GM19395 (cell line): ENCODE results near the gene LMBR1L.
"Not testable (repeated sequence)": the region's sequence is repeated elsewhere in the genome, so short reads cannot be mapped to it uniquely, and the experiment has no call there.

ENCODE experiments used
- ATAC-seq: cut with Tn5 transposase; IDR thresholded peaks from one replicate; pipeline ENCODE4 v1.9.1; 2021; ENCODE audit warnings: mild to moderate bottlenecking, moderate library complexity; ENCODE audit not compliant: unreplicated experiment

The LMBR1L gene

GRCh38 chr12:49088150-49088931 lies 22.3 kb downstream of the LMBR1L start:
- peak; percentile 87 for ATAC-seq

GRCh38 chr12:49086116-49086515 lies 24.5 kb downstream of the LMBR1L start:
- no peak for ATAC-seq

GRCh38 chr12:49084438-49084837 lies 26.2 kb downstream of the LMBR1L start:
- no peak for ATAC-seq

GRCh38 chr12:49079793-49080192 lies 30.9 kb downstream of the LMBR1L start:
- ATAC-seq, result no peak

GRCh38 chr12:49070971-49071370 lies 39.7 kb downstream of the LMBR1L start:
- no peak for ATAC-seq

- peak; percentile 97 for ATAC-seq
Measured at GRCh38 chr12:49069507-49070346, 40.9 kb downstream of the LMBR1L start, which contains the start of gene RHEBL1. RHEBL1 (minus strand) TSS chr12:49069979; CDS start chr12:49069785, 194 bp downstream.

DNA sequence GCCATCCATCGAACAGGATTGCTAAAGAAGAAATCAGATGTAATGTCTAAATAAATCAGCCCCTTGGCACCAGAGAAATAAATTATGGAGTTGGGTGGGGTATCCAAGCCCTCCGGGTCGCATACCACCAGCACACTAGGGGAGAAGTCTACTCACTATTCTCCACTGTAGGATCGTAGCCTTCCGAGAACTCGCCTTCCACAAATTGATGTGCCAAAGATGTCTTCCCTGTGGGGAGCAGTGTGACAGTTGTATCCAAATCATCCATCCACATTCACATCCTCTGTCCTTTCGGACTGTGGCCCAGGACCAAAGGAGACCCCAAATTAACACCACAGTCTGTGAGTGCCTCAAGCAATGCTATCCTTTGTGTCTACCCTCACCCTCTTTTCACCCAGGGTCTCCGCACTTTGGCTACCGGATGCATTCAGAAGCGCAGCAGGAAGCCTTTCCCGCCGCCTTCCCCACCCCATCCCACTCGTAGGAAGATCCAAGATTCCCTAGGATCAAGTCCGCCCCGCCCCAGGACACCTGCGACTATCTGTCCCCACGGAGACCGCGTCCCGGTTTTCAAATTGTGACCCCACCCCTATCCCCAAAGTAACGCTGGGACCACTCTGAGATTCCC lies 41.7 kb downstream of the LMBR1L start:
- no peak for ATAC-seq

DNA sequence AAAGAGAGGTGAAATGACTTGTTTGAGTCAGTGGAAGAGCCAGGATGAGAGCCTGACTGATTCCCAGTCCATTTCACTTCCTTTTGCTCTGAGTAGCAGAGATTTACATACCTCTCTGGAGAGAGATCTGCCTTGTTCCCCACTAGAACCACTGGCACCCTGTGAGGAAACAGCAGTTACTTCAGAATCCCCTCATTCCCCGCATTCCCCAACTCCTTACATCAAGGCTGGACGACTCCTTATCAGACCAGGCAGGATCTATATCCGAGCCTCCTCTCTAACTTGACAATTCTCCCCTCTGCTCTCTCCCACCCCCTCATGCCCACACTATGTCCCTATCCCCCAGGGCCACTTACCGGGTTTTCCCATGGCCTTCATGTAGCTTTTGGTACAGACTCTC lies 44.5 kb downstream of the LMBR1L start:
- no peak for ATAC-seq

DNA sequence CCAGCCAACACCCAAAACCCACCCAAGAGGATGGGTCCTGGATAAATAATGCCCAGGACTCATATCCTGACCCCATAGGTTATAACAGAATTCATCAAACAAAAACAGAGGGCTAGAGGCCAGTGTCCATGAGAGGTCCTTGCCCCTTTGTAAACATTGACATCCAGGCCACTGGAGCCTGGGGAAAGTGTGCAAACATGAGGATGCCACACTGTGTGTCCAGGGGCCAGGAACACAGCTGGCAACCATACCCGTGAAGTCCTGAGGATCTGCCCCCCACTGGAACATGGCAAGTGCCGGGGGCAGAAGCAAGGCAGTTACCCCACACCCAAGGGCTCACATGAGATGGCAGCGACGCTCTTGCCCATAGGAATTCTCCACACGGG lies 45.9 kb downstream of the LMBR1L start:
- ATAC-seq, result no peak

DNA sequence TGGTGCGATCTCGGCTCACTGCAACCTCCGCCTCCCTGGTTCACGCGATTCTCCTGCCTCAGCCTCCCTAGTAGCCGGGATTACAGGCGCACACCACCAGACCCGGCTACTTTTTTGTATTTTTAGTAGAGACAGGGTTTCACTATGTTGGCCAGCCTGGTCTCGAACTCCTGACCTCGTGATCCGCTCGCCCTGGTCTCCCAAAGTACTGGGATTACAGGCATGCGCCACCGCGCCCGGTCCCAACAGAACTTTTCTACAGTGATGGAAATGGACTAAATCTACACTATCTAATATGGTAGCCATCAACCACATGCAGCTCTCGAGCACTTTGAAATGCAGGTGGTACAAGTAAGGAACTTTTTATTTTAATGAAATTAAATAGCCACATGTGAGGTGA lies 48.7 kb downstream of the LMBR1L start:
- not testable (repeated sequence) for ATAC-seq

GRCh38 chr12:49061157-49061650 lies 49.4 kb downstream of the LMBR1L start:
- ATAC-seq, result peak; percentile 5

- peak; percentile 63 for ATAC-seq
Measured at GRCh38 chr12:49060237-49061156, 50.1 kb downstream of the LMBR1L start, which contains the start of gene KMT2D. KMT2D (minus strand) TSS chr12:49060794; CDS start chr12:49055324, 5,470 bp downstream.

- ATAC-seq, result no peak
Measured at GRCh38 chr12:49059299-49060171, 51.1 kb downstream of the LMBR1L start.

GRCh38 chr12:49059045-49059298 lies 51.7 kb downstream of the LMBR1L start:
- no peak for ATAC-seq

- no peak for ATAC-seq
Measured at GRCh38 chr12:49058366-49059044, 52.1 kb downstream of the LMBR1L start.

- no peak for ATAC-seq
Measured at GRCh38 chr12:49057888-49058287, 52.8 kb downstream of the LMBR1L start.

- peak; percentile 69 for ATAC-seq
Measured at GRCh38 chr12:49055978-49056754, 54.5 kb downstream of the LMBR1L start.

DNA sequence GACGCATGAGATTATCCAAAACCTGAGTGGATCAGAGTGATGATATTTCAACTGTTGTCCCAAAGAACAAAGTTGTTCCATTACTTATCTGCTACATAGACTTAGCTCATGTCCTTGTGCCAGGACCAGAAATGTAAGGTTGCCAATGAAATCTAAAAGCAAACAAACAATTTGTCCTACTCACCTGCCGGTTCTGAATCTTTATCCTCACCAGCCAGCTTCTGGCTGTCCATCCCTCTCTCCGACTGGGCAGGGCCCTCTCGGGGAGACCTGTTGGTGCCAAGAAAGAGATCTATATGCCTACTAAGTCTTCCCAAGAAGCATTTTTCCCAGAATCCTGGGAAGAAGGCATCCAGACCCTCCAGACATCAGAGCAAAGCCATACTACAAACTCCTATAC lies 55.6 kb downstream of the LMBR1L start:
- no peak for ATAC-seq
